Right ventricle myocardium superior (tissue), 1 donor: ENCODE results near the gene AKAP1. TPM values are rescaled to one million over a fixed set of nuclear protein-coding genes. Genes with fewer than 3 reads are reported as not detected.

Experiments
- ATAC-seq: fragments of 200-7000 bp; cut with Tn5 transposase; one replicate; pipeline ENCODE4 v1.9.1; 2020; ENCODE audit warnings: mild to moderate bottlenecking; ENCODE audit not compliant: poor library complexity
- DNase-seq: peaks from one replicate; pipeline ENCODE4 v3.0.0-alpha.2; 2020
- intact Hi-C: fragments of 100-400 bp; cut with DNase I; formaldehyde crosslinking; loops from one replicate; pipeline ENCODE4 v1.11.2; 2022
- total RNA-seq: library from RNA; stranded (reverse); fragmentation: NEBNext Ultra II Directional; extraction: Animal tissue kit (Norgen Biotek cat#: 25700); gene quantifications from one replicate; pipeline ENCODE4 v1.2.1, GENCODE V29; 2021
- donor health status: DM: no; HTN: yes; CAD: no; lungs with severe emphysema.

The AKAP1 gene
- total RNA-seq, 1 donor from 2014 or later = 228 TPM

GRCh38 chr17:57071991-57072944, 12.8 kb upstream of the AKAP1 start:
- ATAC-seq (no peak), DNase-seq (no peak)
- intact Hi-C loops = no loop called here

- DNase-seq (no peak), ATAC-seq (no peak)
- intact Hi-C loops = no loop called here
These were observed 11.4 kb upstream of the AKAP1 start for GRCh38 chr17:57073626-57074025.

- DNase-seq (no peak), ATAC-seq (peak; percentile 73)
- intact Hi-C loops = no loop called here
These were observed 9.9 kb upstream of the AKAP1 start for GRCh38 chr17:57075193-57075592.

- no peak for ATAC-seq
- intact Hi-C loops = no loop called here
These were observed 9.3 kb upstream of the AKAP1 start for GRCh38 chr17:57075785-57076184.

GRCh38 chr17:57077000-57077399, 8.0 kb upstream of the AKAP1 start:
- intact Hi-C loops = no loop called here
- no peak for DNase-seq
- ATAC-seq = no peak

More at GRCh38 chr17:57075785-57076184, 9.3 kb upstream of the AKAP1 start:
- DNase-seq = no peak

- intact Hi-C loops = no loop called here
- no peak for ATAC-seq
- DNase-seq = no peak
These were observed 6.8 kb upstream of the AKAP1 start for GRCh38 chr17:57078274-57078673.

- intact Hi-C loops = no loop called here
- no peak for ATAC-seq
- DNase-seq = no peak
These were observed 4.3 kb upstream of the AKAP1 start for GRCh38 chr17:57080718-57081117.

GRCh38 chr17:57082441-57082840, 2.6 kb upstream of the AKAP1 start:
- DNase-seq (no peak), ATAC-seq (no peak)
- intact Hi-C loops = no loop called here

- ATAC-seq = peak; percentile 33
- intact Hi-C loops = no loop called here
- DNase-seq = no peak
These were observed 665 bp upstream of the AKAP1 start for GRCh38 chr17:57084361-57084801.

- intact Hi-C loops = no loop called here
- DNase-seq = peak; percentile 79
- peak; percentile 61 for ATAC-seq
These were observed 512 bp downstream of the AKAP1 start for GRCh38 chr17:57085448-57086068.

- intact Hi-C loops = no loop called here
- DNase-seq (peak; percentile 56), ATAC-seq (peak; percentile 5)
These were observed 1.3 kb downstream of the AKAP1 start for GRCh38 chr17:57086069-57086930.

- no peak for ATAC-seq
- intact Hi-C loops = no loop called here
- DNase-seq = no peak
These were observed 3.3 kb downstream of the AKAP1 start for GRCh38 chr17:57088298-57088697.

- ATAC-seq = no peak
- DNase-seq = no peak
- intact Hi-C loops = no loop called here
These were observed 4.3 kb downstream of the AKAP1 start for GRCh38 chr17:57089391-57089790.

GRCh38 chr17:57090560-57091185, 5.6 kb downstream of the AKAP1 start:
- ATAC-seq (peak; percentile 3), DNase-seq (no peak)
- intact Hi-C loops = no loop called here

GRCh38 chr17:57091186-57091618, 6.2 kb downstream of the AKAP1 start:
- ATAC-seq = peak; percentile 89
- DNase-seq = peak; percentile 85
- intact Hi-C loops = no loop called here

- intact Hi-C loops = no loop called here
- ATAC-seq (no peak), DNase-seq (no peak)
These were observed 7.1 kb downstream of the AKAP1 start for GRCh38 chr17:57092171-57092570.

GRCh38 chr17:57092779-57093178, 7.7 kb downstream of the AKAP1 start:
- intact Hi-C loops = no loop called here
- DNase-seq (no peak), ATAC-seq (no peak)

- ATAC-seq (peak; percentile 73), DNase-seq (no peak)
- intact Hi-C loops = no loop called here
These were observed 11.6 kb downstream of the AKAP1 start for GRCh38 chr17:57096472-57097202.
